ENCODE data around the gene NFIL3. TPM values are rescaled to one million over a fixed set of nuclear protein-coding genes. Genes with fewer than 3 reads are reported as not detected.
A peak's percentile ranks its signal among the peaks of the same experiment; 100 is the strongest.
"Not testable (repeated sequence)": the region's sequence is repeated elsewhere in the genome, so short reads cannot be mapped to it uniquely, and the experiment has no call there.

Gene NFIL3
- total RNA-seq, 1 donor from 2014 or later, result 4.6 TPM

DNA sequence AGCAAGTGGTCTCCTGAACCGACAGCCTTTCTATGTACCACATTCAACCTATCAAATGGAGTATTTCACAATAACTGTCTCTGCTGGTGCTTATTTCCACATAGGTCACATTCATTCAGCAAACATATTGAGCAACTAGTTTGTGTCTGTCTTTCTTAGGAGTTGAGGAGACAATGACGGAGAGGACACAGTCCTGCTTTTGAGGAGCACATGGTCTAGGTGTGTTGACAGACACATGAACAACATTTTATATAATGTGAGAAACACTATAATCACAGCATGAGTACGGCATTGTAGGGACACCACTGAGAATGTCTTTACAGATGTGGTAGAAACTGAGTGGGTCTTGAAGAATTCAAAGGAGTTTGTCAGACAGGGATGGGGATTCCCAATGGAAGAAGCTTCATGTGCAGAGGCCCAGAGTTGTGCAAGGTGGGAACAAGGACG is 28.5 kb downstream of the NFIL3 start:
- no peak for DNase-seq (ENCODE audit: low read depth, low spot score)

DNA sequence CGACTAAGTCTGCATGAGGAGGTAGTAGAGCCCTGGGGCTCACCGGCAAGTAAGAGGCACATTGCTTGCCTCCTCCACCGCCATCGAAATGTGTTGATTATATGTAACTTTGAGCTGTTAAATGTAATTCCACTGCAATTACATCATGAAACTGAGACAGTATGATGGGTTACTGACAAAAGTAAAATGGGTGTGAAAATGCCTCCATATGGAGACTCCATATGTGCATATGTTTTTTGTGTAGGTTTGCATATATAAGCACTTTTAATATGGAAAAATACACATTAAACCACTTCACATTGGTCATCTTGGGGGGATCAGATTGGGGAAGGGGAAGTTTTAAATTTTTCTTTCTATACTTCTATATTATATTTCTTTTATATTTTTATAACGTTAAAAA is 29.8 kb downstream of the NFIL3 start:
- DNase-seq (ENCODE audit: low read depth, low spot score), result no peak

DNA sequence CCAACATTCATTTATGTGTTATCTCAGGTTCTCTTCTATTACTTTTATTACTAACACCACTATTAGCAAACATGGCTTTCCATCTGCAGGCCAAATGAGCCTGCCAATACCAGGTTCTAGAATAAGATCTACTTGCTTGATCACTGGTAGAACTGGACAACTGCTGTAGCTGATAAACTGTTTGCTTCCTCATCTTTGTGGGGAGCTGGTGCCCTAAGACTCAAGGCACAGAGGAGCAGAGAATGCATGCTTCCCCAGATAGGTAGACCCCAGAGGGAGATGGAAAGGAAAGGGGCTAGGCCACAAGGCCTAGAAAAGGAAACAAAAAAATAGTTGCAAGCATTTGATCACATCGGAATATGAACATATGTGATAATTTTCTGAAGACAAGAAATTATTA is 31.2 kb downstream of the NFIL3 start:
- no peak for DNase-seq (ENCODE audit: low read depth, low spot score)

DNA sequence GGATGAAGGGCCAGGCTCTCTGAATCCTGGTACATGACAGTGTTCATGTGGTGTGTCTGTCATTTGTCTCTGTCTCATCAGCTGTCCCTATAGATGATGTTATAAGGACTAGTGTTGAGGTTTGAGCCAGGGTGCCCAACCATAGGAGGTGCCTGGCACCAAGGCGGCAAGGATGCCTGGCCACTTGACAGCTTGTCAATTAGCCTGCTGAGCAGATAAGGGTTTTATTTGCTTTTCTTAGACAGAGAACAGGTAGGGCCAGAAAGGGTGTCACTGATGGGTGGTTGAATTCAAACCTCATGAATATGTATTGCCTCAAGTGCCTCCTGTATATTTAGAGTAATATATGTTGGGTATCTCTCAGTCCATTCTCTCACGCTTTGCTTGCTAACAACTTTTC is 31.8 kb downstream of the NFIL3 start:
- no peak for DNase-seq (ENCODE audit: low read depth, low spot score)

DNA sequence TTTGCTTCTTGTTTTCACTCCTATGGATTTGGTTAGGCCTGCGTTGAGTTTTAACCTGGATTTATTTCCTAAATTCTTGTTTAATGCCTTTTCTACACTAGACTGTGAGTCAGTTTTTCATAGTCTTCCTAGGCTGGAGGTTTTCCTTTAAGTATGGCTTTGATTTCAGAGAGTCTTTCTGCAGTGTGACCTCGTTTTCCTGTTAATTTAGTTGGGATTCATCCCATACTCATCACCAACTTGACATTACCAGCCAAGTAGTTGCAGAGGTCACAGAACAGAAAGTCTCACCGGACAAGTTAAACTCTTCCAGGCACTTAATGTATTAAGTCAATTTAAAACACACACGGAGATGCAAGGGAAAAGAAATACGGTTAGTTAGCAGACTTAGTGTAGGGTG is 32.2 kb downstream of the NFIL3 start:
- DNase-seq (ENCODE audit: low read depth, low spot score), result no peak

DNA sequence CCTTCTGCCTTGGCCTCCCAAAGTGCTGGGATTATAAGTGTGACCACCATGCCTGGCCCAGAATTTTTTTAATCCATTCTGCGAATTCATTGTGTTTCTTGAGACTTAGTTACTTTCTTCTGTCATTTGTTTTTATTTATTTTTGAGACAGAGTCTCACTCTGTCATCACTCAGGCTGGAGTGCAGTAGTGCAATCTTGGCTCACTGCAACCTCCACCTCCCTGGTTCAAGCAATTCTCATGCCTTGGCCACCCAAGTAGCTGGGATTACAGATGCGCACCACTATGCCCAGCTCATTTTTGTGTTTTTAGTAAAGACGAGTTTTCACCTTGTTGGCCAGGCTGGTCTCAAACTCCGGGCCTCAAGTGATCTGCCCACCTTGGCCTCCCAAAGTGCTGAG is 33.9 kb downstream of the NFIL3 start:
- DNase-seq (ENCODE audit: low read depth, low spot score), result not testable (repeated sequence)

DNA sequence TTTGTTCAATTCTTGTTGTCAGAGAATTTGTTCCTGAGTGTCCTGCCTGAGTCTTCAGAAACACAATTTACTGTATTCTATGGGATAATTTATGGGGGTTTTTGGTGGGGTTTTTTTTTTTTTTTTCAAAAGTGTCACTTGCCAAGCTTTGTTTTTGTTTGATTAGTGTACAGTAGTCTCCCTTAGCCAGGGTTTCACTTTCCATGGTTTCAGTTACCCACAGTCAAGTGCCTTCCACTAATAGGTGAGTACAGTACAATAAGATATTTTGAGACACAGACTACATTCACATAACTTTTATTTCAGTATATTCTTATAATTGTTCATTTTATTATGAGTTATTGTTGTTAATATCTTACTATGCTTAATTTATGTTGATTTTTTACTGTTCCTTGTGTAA is 36.9 kb downstream of the NFIL3 start:
- no peak for DNase-seq (ENCODE audit: low read depth, low spot score)

DNA sequence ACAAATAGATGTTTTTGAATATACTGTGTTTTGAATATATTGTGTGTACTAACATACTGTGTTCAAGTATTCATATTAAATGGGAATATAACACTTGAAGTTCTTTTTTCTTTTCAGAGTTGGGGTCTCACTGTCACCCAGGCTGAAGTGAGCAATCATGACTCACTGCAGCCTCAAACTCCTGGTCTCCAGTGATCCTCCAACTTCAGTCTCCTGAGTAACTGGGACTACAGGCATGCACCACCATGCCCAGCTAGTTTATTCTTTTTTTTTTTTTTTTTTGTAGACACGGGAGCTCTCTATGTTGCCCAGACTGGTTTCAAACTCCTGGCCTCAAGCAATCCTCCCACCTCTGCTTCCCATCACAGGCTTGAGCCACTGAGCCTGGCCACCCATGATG is 38.7 kb downstream of the NFIL3 start:
- no peak for DNase-seq (ENCODE audit: low read depth, low spot score)

DNA sequence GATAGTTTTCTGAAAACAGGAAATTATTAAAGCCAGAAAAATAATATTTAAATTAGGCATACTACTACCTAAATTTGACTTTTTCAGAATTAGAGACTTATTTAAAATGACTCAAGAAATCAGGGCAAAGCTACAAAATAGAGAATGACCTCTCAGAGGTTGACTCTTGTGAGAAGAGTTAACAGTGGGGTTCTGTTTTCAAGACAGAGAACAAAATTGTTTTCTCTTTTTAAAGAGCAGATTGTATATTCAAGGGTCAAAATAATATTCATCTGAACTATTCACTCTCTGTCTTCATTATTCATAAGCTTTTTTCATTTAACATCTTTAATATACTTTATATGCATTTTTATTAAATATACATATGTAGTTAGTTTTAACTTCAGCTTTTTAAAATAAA is 40.1 kb downstream of the NFIL3 start:
- no peak for DNase-seq (ENCODE audit: low read depth, low spot score)

DNA sequence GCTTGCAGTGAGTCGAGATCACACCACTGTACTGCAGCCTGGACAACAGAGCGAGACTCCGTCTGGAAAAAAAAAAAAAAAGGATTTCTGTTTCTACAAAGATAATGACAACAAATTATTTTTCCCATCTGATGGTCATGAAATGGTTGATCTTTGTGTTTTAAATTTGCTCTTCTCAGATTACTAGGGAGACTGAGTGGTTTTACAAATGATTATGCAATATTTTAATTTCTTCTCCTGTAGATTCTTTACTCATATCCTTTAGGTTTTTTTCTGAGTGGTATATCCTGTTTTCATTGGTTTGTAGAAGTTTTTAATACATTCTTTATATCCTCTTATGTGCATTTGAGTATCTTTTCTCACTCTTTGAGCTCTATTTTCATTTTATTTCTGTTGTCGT is 41.3 kb downstream of the NFIL3 start:
- no peak for DNase-seq (ENCODE audit: low read depth, low spot score)

DNA sequence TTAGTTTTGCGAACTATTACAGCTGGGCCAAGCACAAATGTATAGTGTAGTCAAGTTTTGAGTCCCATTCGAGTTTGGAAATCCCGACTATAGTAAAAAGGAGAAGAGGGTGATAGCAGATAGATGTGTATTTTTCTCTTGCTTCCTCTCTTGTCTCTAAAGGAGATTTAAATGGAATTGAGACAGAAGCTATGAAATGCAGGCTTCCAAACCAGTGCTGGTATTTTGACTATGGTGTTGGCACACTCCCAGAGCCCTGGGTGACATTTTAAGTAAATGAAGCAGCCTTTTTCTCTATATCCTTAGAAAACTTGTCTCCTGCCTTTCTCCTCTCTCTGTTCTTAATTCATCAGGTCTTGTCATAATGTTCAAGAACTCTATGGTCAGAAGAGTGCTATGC is 44.2 kb downstream of the NFIL3 start:
- no peak for DNase-seq (ENCODE audit: low read depth, low spot score)

DNA sequence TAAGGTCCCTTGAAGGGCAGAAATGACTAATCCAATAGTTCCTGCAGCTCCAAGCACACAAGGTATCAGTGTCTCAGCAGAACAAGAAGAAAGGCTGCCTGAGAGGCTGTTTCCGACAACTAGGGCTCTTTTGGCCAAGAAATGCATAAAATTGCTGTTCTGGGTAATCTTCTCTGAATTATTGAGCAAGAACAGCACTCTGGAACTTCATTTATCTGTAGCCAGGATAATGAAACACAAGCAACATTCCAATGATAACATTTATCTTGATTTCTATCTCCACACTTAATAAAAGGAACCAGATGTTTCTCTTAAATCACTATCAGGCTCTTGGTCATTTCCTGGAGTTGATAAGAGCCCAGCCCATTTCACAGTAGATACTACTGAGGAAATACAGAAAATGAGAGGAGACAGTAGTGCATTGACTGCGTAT is 44.9 kb downstream of the NFIL3 start:
- DNase-seq (ENCODE audit: low read depth, low spot score), result peak; percentile 85

DNA sequence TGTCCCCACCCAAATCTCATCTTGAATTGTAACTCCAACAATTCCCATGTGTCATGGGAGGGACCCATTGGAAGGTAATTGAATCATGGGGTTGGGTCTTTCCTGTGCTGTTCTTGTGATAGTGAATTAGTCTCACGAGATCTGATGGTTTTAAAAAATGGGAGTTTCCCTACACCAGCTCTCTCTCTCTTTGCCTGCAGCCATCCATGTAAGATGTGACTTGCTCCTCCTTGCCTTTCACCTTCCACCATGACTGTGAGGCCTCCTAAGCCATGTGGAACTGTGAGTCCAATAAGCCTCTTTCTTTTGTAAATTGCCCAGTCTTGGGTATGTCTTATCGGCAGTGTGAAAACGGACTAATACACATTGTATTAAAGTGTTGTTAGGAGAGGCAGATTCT is 45.6 kb downstream of the NFIL3 start:
- not testable (repeated sequence) for DNase-seq (ENCODE audit: low read depth, low spot score)

DNA sequence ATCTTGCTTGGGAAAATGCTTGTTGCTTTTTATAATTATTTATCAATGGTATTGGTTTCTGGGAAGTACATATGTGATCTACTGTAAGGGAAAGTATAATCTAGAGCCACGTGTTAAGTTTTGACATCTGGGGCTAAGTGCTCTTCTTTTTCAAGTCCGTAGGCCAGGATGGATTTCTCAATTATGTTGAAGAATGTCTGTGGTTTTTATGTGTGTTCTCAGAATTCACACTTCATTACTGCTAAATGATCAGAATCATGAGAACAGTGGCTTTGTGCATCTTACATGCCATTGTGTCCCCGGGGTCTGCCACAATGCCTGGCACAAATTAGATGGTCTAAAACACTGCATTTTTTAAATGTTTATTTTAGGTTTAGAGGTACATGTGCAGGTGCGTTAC is 47.4 kb downstream of the NFIL3 start:
- DNase-seq (ENCODE audit: low read depth, low spot score), result no peak

DNA sequence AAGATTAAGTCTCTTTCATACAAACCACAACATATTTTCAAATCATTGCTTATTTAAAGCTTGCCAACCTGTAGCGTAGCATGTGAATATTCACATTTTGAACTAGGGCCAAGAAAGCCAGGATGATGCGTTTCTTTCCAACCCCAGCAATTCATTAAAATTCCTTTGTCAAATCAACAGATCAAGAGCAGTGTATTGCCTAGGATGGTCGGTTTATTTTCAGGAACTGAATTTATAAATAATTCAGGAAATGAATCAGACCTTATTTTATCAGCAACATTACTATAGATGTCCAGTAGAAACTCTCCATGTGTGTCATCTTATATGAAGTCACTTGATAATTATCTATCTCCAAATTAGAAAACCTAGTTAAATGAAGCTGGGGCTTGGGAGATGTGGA is 48.7 kb downstream of the NFIL3 start:
- peak; percentile 11 for DNase-seq (ENCODE audit: low read depth, low spot score)

DNA sequence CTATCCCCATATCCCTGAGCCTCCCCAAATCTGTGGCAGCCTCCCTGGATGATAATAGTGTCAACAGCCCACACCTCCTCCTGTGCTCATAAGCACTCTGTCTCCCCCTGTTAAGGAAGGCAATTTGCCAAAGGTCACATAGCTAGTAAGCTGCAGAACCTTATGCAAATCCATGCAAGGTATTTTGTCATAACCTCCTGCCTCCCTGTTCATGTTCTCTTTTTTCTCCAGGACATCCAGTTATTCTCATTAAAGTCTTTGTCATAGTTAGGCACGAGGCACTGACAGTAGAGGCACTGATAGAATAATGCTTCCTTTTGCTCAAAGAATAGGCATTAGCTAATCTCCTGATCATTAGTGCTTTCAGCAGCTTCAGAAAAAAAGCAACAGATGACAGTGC is 51.7 kb downstream of the NFIL3 start:
- no peak for DNase-seq (ENCODE audit: low read depth, low spot score)

DNA sequence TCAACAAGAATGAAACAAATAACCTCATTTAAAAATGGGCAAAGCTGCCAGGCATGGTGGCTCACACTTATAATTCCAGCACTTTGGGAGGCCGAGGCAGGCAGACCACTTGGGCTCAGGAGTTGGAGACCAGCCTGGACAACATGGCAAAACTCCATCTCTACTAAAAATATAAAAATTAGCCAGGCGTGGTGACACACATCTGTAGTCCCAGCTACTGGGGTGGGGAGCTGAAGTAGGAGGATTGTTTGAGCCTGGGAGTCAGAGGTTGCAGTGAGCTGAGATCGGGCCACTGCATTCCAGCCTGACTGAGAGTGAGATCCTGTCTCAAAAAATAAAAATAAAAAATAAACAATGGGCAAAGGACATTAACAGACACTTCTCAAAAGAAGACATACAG is 53.6 kb downstream of the NFIL3 start:
- not testable (repeated sequence) for DNase-seq (ENCODE audit: low read depth, low spot score)

DNA sequence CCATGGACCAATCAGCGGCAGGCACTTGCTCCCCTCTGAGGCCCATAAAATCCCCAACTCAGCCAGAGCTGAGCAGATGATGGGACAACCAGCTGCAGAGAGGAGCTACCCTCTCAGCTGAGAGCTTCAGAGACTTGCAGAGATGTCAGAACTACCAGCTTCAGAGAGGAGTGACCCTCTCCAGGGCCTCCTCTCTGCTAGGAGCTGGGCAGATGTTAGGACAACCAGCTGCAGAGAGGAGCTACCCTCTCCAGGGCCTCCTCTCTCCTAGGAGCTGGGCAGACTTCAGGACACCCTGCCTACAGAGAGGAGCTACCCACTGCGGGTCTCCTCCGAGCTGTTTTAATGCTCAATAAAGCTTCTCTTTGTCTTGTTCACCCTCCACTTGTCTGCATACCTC is 58.9 kb downstream of the NFIL3 start:
- DNase-seq (ENCODE audit: low read depth, low spot score), result no peak

DNA sequence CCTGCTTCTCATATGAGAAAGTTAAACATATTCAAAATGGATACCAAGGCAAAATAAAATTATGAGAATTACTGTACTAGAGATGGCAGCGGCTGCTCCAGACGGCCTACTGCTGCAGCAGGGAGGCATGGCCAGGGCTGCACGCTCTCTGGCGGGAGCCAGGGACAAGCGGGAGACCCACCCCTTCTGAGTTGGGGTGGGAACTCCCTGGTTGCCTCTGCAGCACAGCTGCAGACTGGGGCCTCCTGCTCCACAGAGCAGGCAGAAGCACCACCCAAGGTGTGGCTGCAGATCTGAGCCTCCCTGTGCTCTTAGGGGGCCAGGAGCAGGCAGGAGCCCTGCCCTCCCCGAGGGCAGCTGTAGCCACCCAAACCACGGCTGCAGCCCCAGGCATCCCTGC is 59.6 kb downstream of the NFIL3 start:
- no peak for DNase-seq (ENCODE audit: low read depth, low spot score)

DNA sequence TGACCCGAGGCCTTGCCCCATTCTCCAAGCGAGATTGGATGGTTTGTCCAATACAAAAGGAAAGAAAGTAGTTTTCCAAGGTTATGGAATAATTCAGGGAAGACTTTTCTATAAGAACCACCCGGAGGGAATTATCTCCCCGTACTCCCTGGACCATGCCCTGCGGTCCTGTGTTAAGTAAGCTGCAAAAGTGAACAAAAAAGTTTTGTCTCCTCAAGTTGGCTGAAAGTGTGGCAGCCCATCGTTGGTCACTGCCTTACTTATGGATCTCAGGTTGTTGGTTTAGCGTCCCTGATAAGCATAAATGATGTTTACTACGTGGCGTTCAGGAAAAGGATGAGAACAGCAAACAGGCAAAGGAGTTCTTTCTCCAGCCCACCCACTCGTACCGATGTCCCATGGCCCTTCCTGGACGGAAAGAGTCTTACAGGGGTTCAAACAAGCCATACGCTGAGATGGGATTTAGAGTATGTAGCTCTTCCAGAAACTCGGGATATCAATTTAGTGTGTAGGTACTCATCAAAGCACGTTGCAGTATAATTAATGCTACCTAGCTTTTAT is 61.5 kb downstream of the NFIL3 start:
- DNase-seq (ENCODE audit: low read depth, low spot score), result no peak

DNA sequence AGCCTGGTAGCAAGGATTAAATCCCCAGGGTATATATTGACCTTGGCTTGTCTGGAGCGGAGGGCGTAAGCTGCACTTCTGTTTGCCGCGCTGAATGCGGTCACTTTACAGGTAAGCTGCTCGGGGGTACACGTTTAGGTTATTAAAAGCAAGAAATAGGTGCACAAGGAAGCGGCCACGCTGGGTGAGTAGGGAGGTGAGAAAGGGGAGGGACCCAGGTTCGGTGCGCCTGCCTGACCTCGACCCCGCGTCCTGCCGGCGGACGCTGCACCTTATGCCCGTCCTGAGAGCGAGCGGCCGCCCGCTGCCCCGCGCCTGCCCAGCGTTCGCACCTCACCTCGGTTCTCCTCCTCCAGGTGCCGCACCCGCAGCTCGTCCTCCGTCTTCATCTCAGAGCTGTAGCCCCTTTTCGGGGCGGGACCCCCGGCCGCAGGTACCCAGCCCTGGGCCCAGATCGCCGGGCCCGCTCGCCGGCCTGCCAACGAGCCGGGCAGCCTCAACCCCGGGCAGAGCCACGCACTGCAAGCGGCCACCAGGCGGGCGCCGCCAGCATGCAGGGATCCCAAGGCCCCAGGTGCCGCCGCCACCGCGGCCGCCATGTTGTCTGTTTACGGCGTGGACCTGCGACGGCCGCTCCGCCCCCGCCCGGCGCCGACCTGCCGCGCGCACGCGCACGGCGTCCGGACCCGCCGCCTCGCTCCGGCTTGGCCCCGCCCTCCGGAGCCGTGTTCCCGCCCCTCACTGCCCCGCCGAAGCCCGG is 62.2 kb downstream of the NFIL3 start, which contains the start of gene AUH:
TSS of gene AUH (minus strand) at position 628 of the 760 bp plus-strand sequence. CDS start at position 599, 29 bp downstream.
- peak; percentile 8 for DNase-seq (ENCODE audit: low read depth, low spot score)

DNA sequence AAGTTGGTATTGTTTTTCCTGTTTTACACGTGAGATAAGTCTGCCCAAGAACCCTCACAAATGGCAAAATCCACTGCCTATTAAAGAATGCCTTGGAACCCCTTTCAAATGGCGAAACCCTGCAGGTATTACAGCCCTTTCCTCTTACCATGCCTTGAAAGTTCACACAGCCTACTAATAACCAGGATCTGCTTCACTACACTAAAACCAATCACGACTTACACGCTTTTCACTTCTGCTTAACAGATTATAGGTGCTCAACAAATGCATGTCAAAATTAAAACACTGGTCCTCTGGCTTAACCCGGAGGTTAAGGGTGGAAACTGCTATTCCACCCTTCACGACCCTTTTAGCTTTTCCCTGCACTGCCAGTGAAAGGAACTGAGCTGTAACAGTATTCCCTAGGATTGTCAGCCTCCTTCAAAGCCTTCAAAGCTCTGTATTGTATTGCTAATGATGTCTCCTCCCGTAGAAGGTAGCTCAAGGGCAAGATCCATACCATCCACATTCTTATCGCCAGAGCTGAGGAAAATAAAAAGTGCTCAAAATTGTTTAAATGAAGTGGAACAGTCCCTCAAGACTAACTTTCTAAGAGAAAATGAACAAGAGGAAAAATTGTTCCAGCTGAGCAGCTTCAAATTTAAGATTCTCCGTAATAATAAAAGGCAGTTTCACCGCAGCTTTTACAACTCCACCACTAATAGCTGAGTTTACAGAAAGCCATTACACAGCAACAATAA is 62.9 kb downstream of the NFIL3 start:
- no peak for DNase-seq (ENCODE audit: low read depth, low spot score)
